GM12873 (cell line): ENCODE data around the gene AP2S1.

ENCODE experiments used
- CTCF ChIP-seq: IDR thresholded peaks from 2 replicates; pipeline ENCODE4 v1.5.1; 2012; ENCODE audit warnings: low read depth, mild to moderate bottlenecking, moderate library complexity, low read length, control low read depth; ENCODE audit not compliant: insufficient read depth; ENCODE audit errors: missing control alignments

AP2S1 gene

GRCh38 chr19:46850228-46851203 is at the start of gene AP2S1:
TSS of gene AP2S1 (minus strand) at chr19:46850846. CDS start at chr19:46850766, 80 bp downstream.
- no peak for TF ChIP-seq CTCF

GRCh38 chr19:46900341-46900740 is 49.7 kb upstream of the AP2S1 start:
- no peak for TF ChIP-seq CTCF

GRCh38 chr19:46898731-46899130 is 48.1 kb upstream of the AP2S1 start:
- TF ChIP-seq CTCF: no peak

GRCh38 chr19:46896076-46896794 is 45.6 kb upstream of the AP2S1 start:
- no peak for TF ChIP-seq CTCF

GRCh38 chr19:46892252-46893179 is 41.9 kb upstream of the AP2S1 start:
- TF ChIP-seq CTCF: no peak

- no peak for TF ChIP-seq CTCF
Measured at GRCh38 chr19:46890423-46891170, 40.0 kb upstream of the AP2S1 start.
